ENCODE data around the gene CD164.
"Not testable (repeated sequence)": the region's sequence is repeated elsewhere in the genome, so short reads cannot be mapped to it uniquely, and the experiment has no call there.

Gene CD164

GRCh38 chr6:109342911-109343310, 39.4 kb downstream of the CD164 start:
- DNase-seq (ENCODE audit: low read depth, low spot score): no peak

GRCh38 chr6:109342506-109342905, 39.8 kb downstream of the CD164 start:
- DNase-seq (ENCODE audit: low read depth, low spot score): no peak

DNA sequence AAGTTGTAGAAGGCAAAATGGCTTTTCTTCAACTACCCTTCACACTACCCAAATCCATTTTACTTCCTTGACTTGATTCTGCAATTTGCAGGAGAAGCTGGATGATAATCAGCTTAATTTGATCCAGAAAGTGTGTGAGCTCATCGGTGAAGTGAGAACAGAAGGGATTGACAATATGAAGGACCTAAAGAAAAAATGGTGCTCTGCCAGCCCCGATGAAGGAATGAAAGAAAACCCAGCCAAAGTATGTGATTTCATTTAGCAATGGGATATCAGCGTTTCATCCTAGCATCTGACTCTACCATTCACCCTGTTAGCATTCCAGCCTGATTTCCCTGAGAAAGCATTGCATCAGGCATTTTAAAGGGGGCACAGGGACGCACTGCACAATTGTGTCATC, 41.5 kb downstream of the CD164 start:
- no peak for DNase-seq (ENCODE audit: low read depth, low spot score)

GRCh38 chr6:109339906-109340678, 42.2 kb downstream of the CD164 start:
- no peak for DNase-seq (ENCODE audit: low read depth, low spot score)

GRCh38 chr6:109336221-109336961, 45.9 kb downstream of the CD164 start:
- no peak for DNase-seq (ENCODE audit: low read depth, low spot score)

DNA sequence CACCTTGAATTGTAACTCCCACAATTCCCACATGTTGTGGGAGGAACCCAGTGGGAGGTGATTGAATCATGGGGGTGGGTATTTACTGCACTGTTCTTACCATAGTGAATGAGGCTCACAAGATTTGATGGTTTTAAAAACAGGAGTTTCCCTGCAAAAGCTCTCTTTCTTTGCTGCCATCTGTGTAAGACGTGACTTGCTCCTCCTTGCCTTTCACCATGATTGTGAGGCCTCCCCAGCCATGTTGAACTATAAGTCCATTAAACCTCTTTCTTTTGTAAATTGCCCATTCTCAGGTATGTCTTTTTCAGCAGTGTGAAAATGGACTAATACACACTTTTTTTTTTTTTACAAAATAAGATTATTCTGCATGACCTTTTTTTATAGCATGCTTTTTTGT, 48.4 kb downstream of the CD164 start:
- not testable (repeated sequence) for DNase-seq (ENCODE audit: low read depth, low spot score)

DNA sequence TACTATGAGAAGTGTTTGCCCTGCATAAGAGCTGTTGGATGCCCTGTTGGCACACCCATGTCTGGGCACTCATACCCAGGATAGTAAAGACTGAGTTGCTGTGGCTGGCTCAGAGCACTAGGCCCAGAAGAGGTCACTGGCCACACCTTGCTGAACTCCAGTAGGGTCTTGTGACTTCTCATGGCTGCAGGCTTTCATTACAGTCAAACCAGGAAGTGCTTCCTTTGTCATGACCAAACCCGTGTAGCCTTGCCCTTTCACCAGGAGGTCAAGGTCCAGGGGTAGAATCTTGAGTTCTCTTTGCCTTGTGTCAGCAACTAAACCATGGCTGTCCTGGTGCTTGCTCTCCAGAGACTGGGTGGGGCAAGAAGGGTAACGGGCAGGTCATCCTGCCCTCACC, 49.5 kb downstream of the CD164 start:
- DNase-seq (ENCODE audit: low read depth, low spot score): no peak

- DNase-seq (ENCODE audit: low read depth, low spot score): no peak
Observed at GRCh38 chr6:109331081-109331480, 51.2 kb downstream of the CD164 start.

DNA sequence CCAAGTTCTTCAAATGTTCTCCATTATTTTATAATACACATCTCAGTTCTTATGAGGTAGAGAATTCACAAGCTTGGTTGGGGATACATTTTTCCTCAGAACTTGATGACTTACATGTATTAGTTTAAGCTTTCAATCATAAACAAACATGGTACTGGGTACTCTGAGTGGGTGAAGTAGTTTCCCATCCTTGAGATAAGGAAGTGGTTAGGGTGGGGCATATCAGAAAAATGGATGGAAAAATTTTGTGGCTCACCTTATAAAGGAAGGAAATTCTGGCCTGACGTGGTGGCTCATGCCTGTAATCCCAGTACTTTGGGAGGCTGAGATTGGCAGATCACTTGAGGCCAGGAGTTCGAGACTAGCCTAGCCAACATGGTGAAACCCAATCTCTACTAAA, 52.0 kb downstream of the CD164 start:
- DNase-seq (ENCODE audit: low read depth, low spot score): no peak

GRCh38 chr6:109328629-109329028, 53.6 kb downstream of the CD164 start:
- no peak for DNase-seq (ENCODE audit: low read depth, low spot score)

GRCh38 chr6:109327959-109328358, 54.3 kb downstream of the CD164 start:
- no peak for DNase-seq (ENCODE audit: low read depth, low spot score)

- no peak for DNase-seq (ENCODE audit: low read depth, low spot score)
Observed at GRCh38 chr6:109327491-109327890, 54.8 kb downstream of the CD164 start.

DNA sequence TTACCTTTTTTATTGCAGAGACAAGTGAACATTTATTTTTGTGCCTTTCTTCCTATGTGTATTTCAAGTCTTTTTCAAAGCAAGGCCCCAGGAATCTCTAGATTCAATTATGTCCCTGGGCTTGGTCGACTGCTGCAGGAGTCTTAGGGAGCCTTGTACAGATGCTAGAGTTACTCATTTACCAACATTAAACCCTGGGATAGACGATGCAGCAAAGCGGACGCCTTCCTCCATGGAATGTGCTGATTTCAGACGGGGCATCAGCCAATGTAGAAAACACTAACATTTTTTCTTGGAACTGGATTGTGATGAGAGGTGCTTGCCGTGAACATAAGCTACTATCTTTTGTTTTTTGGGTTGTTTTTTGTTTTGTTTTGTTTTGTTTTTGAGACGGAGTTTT, 55.9 kb downstream of the CD164 start:
- no peak for DNase-seq (ENCODE audit: low read depth, low spot score)

DNA sequence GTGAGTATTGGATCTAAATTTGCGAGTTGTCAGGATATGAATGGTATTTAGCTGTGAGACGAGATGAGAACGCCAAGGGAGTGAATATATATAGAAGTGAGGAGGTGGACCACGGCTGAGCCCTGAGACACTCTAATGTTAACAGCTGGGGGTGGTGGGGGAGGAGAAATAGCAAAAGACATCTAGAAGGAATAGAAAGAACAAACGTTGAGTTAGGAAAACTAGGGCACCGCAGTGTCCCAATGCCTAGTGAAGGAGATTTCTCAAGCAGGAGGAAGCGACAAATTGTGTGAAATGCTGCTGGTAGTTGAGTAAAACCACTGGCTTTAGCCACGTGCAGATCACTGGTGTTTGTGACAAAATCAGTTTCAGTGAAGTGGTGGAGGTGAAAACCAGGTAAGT, 56.9 kb downstream of the CD164 start:
- no peak for DNase-seq (ENCODE audit: low read depth, low spot score)

GRCh38 chr6:109323241-109323640, 59.0 kb downstream of the CD164 start:
- no peak for DNase-seq (ENCODE audit: low read depth, low spot score)

DNA sequence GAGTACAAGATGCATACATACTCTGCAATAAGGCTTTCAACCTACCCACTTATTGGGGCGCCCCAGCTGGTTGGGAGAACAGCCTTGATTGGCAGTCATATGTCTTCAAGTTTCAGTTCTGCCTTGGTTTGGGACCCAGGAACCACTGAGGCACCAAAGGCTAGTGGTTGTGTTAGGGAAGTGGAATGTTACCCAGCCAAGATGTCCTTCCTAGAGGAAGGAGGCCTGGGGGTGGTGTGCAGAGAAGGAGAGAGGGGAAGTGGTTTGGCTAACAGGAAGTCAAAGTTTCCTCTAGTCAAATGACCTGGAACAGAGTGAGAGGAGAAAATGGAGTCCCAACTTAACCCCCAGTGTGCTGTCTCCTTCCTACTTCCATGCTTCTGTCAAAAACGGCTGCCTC, 59.4 kb downstream of the CD164 start:
- DNase-seq (ENCODE audit: low read depth, low spot score): no peak

- DNase-seq (ENCODE audit: low read depth, low spot score): no peak
Observed at GRCh38 chr6:109321752-109322151, 60.5 kb downstream of the CD164 start.

GRCh38 chr6:109320072-109320471, 62.2 kb downstream of the CD164 start:
- no peak for DNase-seq (ENCODE audit: low read depth, low spot score)

DNA sequence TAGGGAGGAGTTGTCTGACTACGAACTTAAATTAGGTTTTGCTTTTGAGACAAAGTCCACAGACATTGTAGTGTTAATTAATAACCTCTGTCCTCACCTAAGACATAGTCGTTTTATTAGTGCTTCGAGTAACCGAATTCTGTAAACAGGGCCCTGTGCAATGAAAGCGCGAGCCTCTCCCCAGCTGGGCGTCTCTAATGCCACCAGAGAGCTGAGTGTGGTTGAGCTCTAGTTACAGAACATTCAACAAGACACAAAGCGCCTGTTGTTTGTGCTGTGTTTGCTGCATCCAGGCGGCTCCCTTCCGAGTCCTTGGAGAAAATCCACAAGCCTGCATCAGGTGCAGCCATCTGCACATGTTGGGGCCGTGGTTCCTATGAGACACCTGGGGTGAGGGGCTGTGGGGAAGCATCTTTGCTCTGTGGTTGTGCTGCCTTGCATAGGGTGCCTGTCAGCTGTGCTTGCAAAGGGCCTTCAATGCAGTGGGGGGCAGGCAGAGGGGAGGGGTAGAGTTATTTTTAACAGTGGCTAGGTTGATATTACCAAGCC, 63.9 kb downstream of the CD164 start:
- DNase-seq (ENCODE audit: low read depth, low spot score): no peak

- DNase-seq (ENCODE audit: low read depth, low spot score): no peak
Observed at GRCh38 chr6:109316909-109317308, 65.4 kb downstream of the CD164 start.
